HCT116 (cell line): ENCODE results near the gene LDLRAD4. TPM values are rescaled to one million over a fixed set of nuclear protein-coding genes. Genes with fewer than 3 reads are reported as not detected.

Source experiments
- ATAC-seq: fragments of 200-7000 bp; cut with Tn5 transposase; 2 replicates; pipeline ENCODE4 v1.9.1; 2020; ENCODE audit warnings: mild to moderate bottlenecking, moderate library complexity
- BruUV-seq: library from RNA; stranded (reverse); fragments of 400-500 nt; replicated peaks from 2 replicates; lab custom pipeline; 2021; lab: Mats Ljungman, UMichigan
- CTCF ChIA-PET: fragments of 300-600 bp; sonication (Branson Sonifier 250); formaldehyde crosslinking; loops from one replicate; lab custom pipeline; 2021; ENCODE audit warnings: antibody characterized with exemption; lab: Charles Lee
- POLR2A ChIA-PET: fragments of 300-600, 350-600 bp; sonication (Branson Sonifier 250); formaldehyde crosslinking; loops from one replicate; lab custom pipeline; 2021; ENCODE audit warnings: antibody characterized with exemption; lab: Charles Lee
- RAD21 ChIA-PET, 2 experiments: fragments of 300-600 bp; sonication (Branson Sonifier 250); formaldehyde crosslinking; loops; one replicate each; lab custom pipeline; 2023; ENCODE audit warnings: low total read pairs in 2 of 2; ENCODE audit not compliant: uncharacterized antibody in 2 of 2, unreplicated experiment in 2 of 2, low non-redundant PET in 1 of 2; lab: Charles Lee
- DNase-seq: peaks from one replicate; pipeline ENCODE4 v3.0.0-alpha.2; 2010; ENCODE audit warnings: low read depth, low spot score
- H2AFZ ChIP-seq: fragments of 200-600 bp; shearing (Covaris generic), sonication (generic); 2 replicates; pipeline ENCODE4 v1.6.1; 2017; ENCODE audit warnings: low read depth, mixed run types, mixed read lengths, antibody characterized with exemption, low read length; ENCODE audit not compliant: poor library complexity, severe bottlenecking
- H3K27ac ChIP-seq: 2 replicates; pipeline ENCODE4 v1.5.1; 2012; ENCODE audit warnings: low read depth, low read length
- H3K27me3 ChIP-seq: fragments of 200-600 bp; sonication (generic); 2 replicates; pipeline ENCODE4 v1.6.1; 2016; ENCODE audit warnings: mixed run types, low read length, mixed read lengths; ENCODE audit not compliant: insufficient read depth
- H3K36me3 ChIP-seq, 2 experiments: fragments of 200-500 bp in 1 of 2; fragments of 200-600 bp in 1 of 2; sonication (Bioruptor generic) in 1 of 2; sonication (generic) in 1 of 2; 2 replicates each; pipeline versions ENCODE4 v1.5.1 to v1.6.1; 2014 to 2016; ENCODE audit warnings: low read length in 2 of 2, inconsistent platforms in 1 of 2, mixed read lengths in 1 of 2, mixed run types in 1 of 2; ENCODE audit not compliant: insufficient read depth in 2 of 2, control insufficient read depth in 1 of 2
- H3K4me1 ChIP-seq, 2 experiments: fragments of 200-600 bp in 1 of 2; sonication (generic) in 1 of 2; 2 replicates each; pipeline versions ENCODE4 v1.5.1 to v1.6.1; 2012 to 2017; ENCODE audit warnings: low read length in 2 of 2, inconsistent platforms in 1 of 2, mild to moderate bottlenecking in 1 of 2, mixed read lengths in 1 of 2, mixed run types in 1 of 2, moderate library complexity in 1 of 2; ENCODE audit not compliant: insufficient read depth in 2 of 2, control insufficient read depth in 1 of 2
- H3K4me2 ChIP-seq: fragments of 200-600 bp; sonication (generic); 2 replicates; pipeline ENCODE4 v1.6.1; 2017; ENCODE audit warnings: mixed run types, low read length, mixed read lengths
- H3K4me3 ChIP-seq, 2 experiments: fragments of 200-600 bp in 1 of 2; sonication (generic) in 1 of 2; replicated peaks in 1 of 2; 2 replicates each; pipeline ENCODE4 v1.5.1; 2011 to 2016; ENCODE audit warnings: low read length in 2 of 2, control low read depth in 1 of 2, low read depth in 1 of 2, mild to moderate bottlenecking in 1 of 2, mixed read lengths in 1 of 2, mixed run types in 1 of 2
- H3K79me2 ChIP-seq: fragments of 200-600 bp; sonication (generic); 2 replicates; pipeline ENCODE4 v1.6.1; 2017; ENCODE audit warnings: mild to moderate bottlenecking, mixed run types, low read length, moderate library complexity, mixed read lengths; ENCODE audit not compliant: insufficient read depth
- H3K9ac ChIP-seq: fragments of 200-600 bp; sonication (generic); 2 replicates; pipeline ENCODE4 v1.6.1; 2016; ENCODE audit warnings: low read length, mixed read lengths
- H3K9me2 ChIP-seq: fragments of 200-600 bp; sonication (generic), shearing (Covaris generic); 2 replicates; pipeline ENCODE4 v1.6.1; 2017; ENCODE audit warnings: mixed run types, mild to moderate bottlenecking, moderate library complexity; ENCODE audit not compliant: insufficient read depth
- H3K9me3 ChIP-seq, 2 experiments: fragments of 200-500 bp in 1 of 2; fragments of 200-600 bp in 1 of 2; sonication (Bioruptor generic) in 1 of 2; sonication (generic) in 1 of 2; 2 replicates each; pipeline ENCODE4 v1.6.1; 2014 to 2017; ENCODE audit warnings: low read length in 2 of 2, mixed read lengths in 2 of 2, inconsistent platforms in 1 of 2, low read depth in 1 of 2, mild to moderate bottlenecking in 1 of 2, mixed run types in 1 of 2, moderate library complexity in 1 of 2; ENCODE audit not compliant: control insufficient read depth in 1 of 2, insufficient read depth in 1 of 2
- H4K20me1 ChIP-seq: fragments of 200-600 bp; sonication (generic), shearing (Covaris generic); 2 replicates; pipeline ENCODE4 v1.6.1; 2017; ENCODE audit warnings: mixed run types, mild to moderate bottlenecking, moderate library complexity; ENCODE audit not compliant: insufficient read depth
- CTCF ChIP-seq, 3 experiments: fragments of 200-600 bp in 1 of 3; sonication (generic) in 1 of 3; IDR thresholded peaks in 2 of 3; conservative IDR thresholded peaks in 1 of 3; 2 replicates each; pipeline ENCODE4 v1.5.1; 2012 to 2017; ENCODE audit warnings: low read depth in 2 of 3, low read length in 2 of 3, antibody characterized with exemption in 1 of 3, borderline replicate concordance in 1 of 3, control low read depth in 1 of 3, mild to moderate bottlenecking in 1 of 3, mixed read lengths in 1 of 3, mixed run types in 1 of 3, moderate library complexity in 1 of 3; ENCODE audit not compliant: insufficient read depth in 1 of 3
- EGR1 ChIP-seq: IDR thresholded peaks from 2 replicates; pipeline ENCODE4 v1.6.1; 2012; ENCODE audit warnings: low read depth
- ELF1 ChIP-seq: IDR thresholded peaks from 2 replicates; pipeline ENCODE4 v1.6.1; 2012; ENCODE audit warnings: low read depth, borderline replicate concordance
- EZH2phosphoT487 ChIP-seq: fragments of 200-600 bp; IDR thresholded peaks from 2 replicates; pipeline ENCODE4 v1.6.1; 2018; ENCODE audit warnings: antibody characterized with exemption, borderline replicate concordance
- FOSL1 ChIP-seq: IDR thresholded peaks from 2 replicates; pipeline ENCODE4 v1.6.1; 2012; ENCODE audit warnings: low read depth
- MAX ChIP-seq: IDR thresholded peaks from 2 replicates; pipeline ENCODE4 v1.6.1; 2012
- TCF7L2 ChIP-seq: IDR thresholded peaks from 2 replicates; pipeline ENCODE4 v1.7.0; 2011; ENCODE audit warnings: borderline replicate concordance, inconsistent platforms; ENCODE audit not compliant: insufficient read depth, insufficient read length; ENCODE audit errors: extremely low read depth
- YY1 ChIP-seq: IDR thresholded peaks from 2 replicates; pipeline ENCODE4 v1.6.1; 2011; ENCODE audit warnings: low read length, low read depth, moderate library complexity, mild to moderate bottlenecking; ENCODE audit not compliant: insufficient replicate concordance; ENCODE audit errors: extremely low read depth
- ZBTB33 ChIP-seq: IDR thresholded peaks from 2 replicates; pipeline ENCODE4 v1.6.1; 2011; ENCODE audit warnings: mild to moderate bottlenecking, low read length, moderate library complexity; ENCODE audit not compliant: insufficient replicate concordance; ENCODE audit errors: extremely low read depth
- ZFX ChIP-seq: fragments of 450-650 bp; IDR thresholded peaks from 2 replicates; pipeline ENCODE4 v1.6.1; 2017
- ZNF274 ChIP-seq: fragments of 200-500 bp; sonication (Bioruptor generic); IDR thresholded peaks from 2 replicates; pipeline ENCODE4 v1.6.1; 2014; ENCODE audit warnings: mild to moderate bottlenecking, low read depth, low read length, inconsistent platforms
- intact Hi-C: fragments of 100-400 bp; cut with micrococcal nuclease; formaldehyde crosslinking; loops from 2 replicates; pipeline ENCODE4 v1.10.0; 2022
- total RNA-seq: library from RNA; stranded (reverse); gene quantifications from one replicate; pipeline ENCODE4 v1.2.1, GENCODE V29; 2021; ENCODE audit not compliant: unreplicated experiment

The LDLRAD4 gene
- total RNA-seq, 1 experiment from 2014 or later, result 1.2 TPM

- Histone ChIP-seq H3K79me2 (no peaks in the 10 kb centered on the region), H3K36me3 (no peaks in the 10 kb centered on the region), H3K27me3 (peaks cover 2% of the 10 kb centered on the region; the same call in 1 of the 2 replicates), H3K9ac (no peak overlapping the region), H3K4me2 (no peak overlapping the region), H2AFZ (no peak overlapping the region), H3K4me3 (no peak overlapping the region), H3K9me2 (no peaks in the 10 kb centered on the region), H3K9me3 (no peaks in the 10 kb centered on the region), H4K20me1 (no peaks in the 10 kb centered on the region), H3K27ac (no peak overlapping the region), H3K4me1 (no peaks in the 10 kb centered on the region)
- ATAC-seq (no peak), DNase-seq (no peak)
- intact Hi-C loops, result no loop called here
- RAD21 ChIA-PET, result no interaction called here
- no TSS peak for BruUV-seq
- CTCF ChIA-PET, result no interaction called here
- TF ChIP-seq ELF1 (no peak), EZH2phosphoT487 (no peak), MAX (no peak), ZNF274 (no peak), YY1 (no peak), ZFX (no peak), ZBTB33 (no peak), CTCF (IDR thresholded peaks at IDR 0.05 in 2 of 3, conservative IDR thresholded peaks at IDR 0.05 in 1 of 3; ENCODE audit: borderline replicate concordance in 1 of 3, insufficient read depth in 1 of 3, low read depth in 2 of 3, low read length in 2 of 3) (no peak), EGR1 (no peak), TCF7L2 (no peak), FOSL1 (no peak)
- POLR2A ChIA-PET, result no interaction called here
Observed at GRCh38 chr18:13518382-13518781, 299.8 kb downstream of the LDLRAD4 start.
